Tibial nerve (tissue), 4 donors: Measurements from ENCODE around the gene TSEN34.

Experiments
- CTCF ChIP-seq, 5 experiments: fragments of 200-600 bp in 3 of 5; fragments of 450-650 bp in 2 of 5; sonication (generic) in 3 of 5; IDR thresholded peaks; one replicate each; pipeline ENCODE4 v1.5.1; 2016 to 2019; ENCODE audit warnings: antibody characterized with exemption in 5 of 5, mild to moderate bottlenecking in 3 of 5, moderate library complexity in 2 of 5
- EP300 ChIP-seq, 2 donors: sonication (generic); formaldehyde crosslinking; IDR thresholded peaks; one replicate each; pipeline ENCODE4 v1.6.1; 2017; ENCODE audit warnings: antibody characterized with exemption in 2 of 2, mild to moderate bottlenecking in 1 of 2

- TF ChIP-seq CTCF (IDR thresholded peaks at IDR 0.05) (no peak), EP300 (IDR thresholded peaks at IDR 0.05) (no peak)
Measured at GRCh38 chr19:54208784-54209057, 17.6 kb downstream of the TSEN34 start.
